COLO668 (cell line): ENCODE results near the gene TIGIT.
"Not testable (repeated sequence)": the region's sequence is repeated elsewhere in the genome, so short reads cannot be mapped to it uniquely, and the experiment has no call there.

Experiments used
- DNase-seq: peaks from one replicate; lab custom pipeline; 2025; ENCODE audit not compliant: unreplicated experiment; lab: John Stamatoyannopoulos, UW

The TIGIT gene

DNA sequence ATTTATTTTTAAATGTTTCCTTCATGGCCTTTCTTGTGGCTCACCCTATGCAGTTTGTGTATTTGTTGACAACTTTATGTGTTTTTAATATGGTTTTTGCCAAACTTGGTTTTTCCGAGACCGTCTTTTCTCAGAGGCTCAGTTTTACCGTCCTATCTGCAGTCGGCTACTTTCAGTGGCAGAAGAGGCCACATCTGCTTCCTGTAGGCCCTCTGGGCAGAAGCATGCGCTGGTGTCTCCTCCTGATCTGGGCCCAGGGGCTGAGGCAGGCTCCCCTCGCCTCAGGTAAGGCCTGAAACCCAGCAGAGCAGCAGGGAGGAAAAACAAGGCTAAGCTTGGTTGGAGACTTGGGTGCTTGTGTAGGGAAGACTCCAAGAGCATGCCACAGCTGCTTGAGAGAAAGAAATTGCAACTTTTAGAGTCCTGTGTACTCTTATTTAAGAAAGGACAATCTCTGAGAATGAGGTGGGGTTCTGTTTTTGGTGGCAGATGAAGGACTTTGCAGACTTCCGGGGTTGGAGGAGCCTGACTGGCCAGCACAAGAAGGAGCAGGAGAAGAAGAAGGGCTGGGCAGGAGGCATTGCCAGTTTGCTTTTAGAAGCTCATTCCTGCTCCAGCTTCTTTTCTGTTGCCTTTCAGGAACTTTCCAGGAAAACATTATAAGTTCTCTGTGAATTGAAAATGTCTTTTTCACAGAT lies at the start of gene TIGIT:
TIGIT (plus strand) TSS at position 191 of the 698 bp plus-strand sequence; CDS start at position 225, 34 bp downstream.
- no peak for DNase-seq

DNA sequence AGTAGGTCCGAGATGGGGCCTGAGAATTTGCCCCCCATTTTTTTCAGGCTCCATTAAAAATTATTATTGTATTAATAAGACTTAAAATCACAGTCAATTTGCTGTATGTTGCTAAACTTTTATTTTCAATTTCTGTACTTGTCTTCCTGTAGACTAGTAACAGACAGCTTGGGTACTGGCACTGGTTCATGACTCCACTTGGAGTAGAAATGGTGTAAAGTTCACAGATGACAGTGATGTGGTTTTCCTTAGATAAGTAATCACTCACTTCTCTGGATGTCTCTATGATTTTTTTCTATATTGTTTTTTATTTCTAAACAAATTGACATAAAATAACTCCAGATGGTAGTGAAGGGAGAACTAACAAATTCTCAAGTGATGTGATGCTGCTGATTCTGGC lies 40.9 kb upstream of the TIGIT start:
- DNase-seq: no peak

DNA sequence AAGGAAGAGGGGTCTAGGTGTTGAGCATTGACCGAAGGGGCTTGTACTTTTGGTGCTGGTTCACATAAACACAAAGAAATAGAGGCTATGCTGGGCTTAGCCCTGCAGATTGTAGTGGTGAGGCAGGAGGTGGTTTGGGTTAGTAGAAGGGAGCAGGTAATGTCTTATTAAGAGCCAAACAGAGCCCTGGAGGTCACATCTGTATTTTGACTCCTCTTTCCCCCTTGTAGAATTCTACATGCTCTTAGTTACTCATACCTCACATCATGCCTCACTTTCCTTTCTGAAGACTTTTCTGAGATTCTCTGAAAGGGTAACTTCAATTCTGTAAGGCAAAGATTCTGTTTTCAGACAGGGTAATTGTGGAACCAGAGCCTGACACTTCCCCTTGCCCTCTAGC lies 40.3 kb upstream of the TIGIT start:
- no peak for DNase-seq

DNA sequence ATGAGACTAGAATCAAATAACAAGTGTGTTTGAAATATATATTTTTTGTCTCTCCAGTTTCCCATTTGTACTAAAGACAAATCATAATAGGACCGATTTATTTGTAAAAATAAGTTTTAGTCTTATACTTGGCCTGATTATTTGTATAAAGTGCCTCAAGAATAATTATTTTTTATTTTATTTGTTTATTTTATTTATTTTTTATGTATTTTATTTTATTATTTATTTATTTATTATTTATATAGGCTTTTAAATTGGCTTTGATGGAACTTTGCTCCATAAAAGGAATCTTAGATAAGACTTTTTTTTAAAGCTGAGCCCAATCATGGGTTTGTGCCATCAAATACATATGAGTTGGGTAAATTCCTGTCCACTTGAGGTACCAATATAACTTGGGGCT lies 34.3 kb upstream of the TIGIT start:
- no peak for DNase-seq

DNA sequence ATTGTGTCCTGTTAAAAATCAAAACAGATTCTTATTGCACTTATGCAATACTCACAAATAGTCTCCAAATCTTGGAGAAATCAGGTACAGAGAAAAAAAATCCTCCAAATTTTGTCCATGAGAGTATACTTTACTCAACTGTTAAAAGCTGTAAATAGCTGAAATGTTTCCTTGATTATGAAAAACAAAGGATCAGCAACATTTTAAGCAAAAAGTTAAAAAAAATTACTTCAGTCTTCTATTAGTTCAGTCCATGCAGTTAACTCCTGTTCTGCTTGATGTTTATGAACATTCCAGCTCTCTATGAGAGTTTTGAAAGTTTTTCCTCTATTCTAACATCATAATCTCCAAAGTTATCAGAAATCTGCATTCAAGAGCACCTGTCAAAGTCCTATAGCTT lies 33.7 kb upstream of the TIGIT start:
- DNase-seq: no peak

DNA sequence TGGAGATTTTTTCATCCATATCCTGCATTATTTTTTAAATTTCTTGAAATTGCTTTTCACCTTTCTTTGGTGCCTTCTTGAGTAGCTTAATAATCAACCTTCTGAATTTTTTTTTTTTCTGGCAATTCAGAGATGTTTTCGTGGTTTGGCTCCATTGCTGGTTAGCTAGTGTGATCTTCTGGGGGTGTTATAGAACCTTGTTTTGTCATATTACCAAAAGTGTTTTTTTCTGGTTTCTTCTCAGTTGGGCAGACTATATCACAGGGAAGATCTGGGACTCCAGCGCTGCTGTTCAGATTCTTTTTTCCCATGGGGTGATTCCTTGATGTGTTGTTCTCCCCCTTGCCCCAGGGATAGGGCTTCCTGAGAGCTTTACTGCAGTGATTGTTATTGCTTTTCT lies 23.8 kb upstream of the TIGIT start:
- no peak for DNase-seq

DNA sequence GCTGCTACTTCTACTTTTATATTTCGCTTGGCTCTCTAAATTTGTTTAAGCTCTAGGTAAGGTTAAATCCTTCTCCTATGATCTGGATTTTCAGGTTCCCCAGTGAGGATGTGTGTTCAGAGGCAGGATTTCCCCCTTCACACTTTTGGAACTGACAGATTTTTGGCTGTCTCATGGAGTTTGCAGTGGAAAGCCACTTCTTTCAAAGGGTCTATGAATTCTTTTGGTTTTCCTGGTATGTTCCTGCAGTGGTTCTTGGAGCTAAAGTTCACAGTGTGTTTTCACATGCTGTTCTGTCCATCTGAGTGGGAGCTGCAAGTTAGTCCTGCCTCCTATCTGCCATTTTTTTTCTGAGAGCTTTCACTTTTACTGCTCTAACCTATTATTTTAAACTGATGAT lies 21.6 kb upstream of the TIGIT start:
- no peak for DNase-seq

DNA sequence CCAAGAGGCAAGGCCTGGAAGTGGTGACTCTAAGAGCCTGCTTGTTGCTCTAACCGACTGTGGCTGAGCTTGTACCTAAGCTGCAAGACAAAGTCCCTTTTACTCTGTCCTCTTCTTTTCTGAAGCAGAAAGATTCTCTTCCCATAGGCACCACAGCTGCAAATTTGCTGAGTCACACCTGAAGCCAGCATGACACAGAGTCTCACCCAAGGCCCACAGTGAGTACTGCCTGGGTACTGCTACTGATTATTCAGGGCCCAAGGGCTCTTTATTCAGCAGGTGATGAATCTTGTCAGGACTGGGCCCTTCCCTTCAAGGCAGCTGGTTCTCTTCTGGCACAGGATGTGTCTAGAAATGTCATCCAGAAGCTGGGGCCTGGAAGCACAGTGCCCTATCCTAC lies 18.9 kb upstream of the TIGIT start:
- no peak for DNase-seq

DNA sequence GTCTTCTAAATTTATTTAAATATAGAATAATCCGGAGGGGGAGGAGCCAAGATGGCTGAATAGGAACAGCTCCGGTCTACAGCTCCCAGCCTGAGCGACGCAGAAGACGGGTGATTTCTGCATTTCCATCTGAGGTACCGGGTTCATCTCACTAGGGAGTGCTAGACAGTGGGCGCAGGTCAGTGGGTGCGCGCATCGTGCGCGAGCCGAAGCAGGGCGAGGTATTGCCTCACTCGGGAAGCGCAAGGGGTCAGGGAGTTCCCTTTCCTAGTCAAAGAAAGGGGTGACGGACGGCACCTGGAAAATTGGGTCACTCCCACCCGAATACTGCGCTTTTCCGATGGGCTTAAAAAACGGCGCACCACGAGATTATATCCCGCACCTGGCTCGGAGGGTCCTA lies 17.0 kb upstream of the TIGIT start:
- not testable (repeated sequence) for DNase-seq

DNA sequence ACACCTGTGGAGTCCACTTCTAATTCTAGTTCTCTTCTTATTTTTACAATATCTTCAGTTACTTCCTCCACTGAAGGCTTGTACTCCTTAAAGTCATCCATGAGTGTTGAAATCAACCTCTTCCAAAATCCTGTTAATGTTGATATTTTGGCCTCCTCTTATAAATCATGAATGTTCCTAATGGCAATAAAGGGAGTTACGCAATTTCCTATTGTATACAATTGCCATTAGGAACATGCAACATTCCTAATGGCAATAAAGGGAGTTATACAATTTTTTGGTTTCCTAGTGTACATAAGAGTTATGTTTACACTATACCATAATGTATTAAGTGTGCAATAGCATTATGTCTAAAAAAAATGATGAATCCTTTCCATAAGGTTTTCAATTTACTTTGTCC lies 9.2 kb upstream of the TIGIT start:
- DNase-seq: no peak

DNA sequence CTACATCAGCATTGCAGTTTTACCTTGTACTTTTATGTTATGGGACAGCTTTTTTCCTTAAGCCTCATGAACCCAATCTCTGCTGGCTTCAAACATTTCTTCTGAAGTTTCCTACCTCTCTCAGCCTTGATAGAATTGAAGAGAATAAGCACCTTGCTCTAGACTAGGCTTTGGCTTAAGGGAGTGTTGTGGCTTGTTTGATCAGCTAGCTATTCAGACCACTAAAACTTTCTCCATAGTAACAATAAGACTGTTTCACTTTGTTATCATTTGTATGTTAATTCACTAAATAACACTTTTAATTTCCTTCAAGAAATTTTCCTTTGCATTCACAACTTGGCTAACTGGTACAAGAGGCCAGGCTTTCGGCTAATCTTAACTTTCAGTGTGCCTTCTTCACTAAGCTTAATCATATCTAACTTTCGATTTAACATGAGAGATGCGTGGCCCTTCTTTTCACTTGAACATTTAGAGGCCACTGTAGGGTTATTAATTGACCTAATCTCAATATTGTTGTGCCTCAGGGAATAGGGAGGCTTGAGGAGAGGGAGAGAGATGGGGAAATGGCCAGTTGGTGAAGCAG lies 8.1 kb upstream of the TIGIT start:
- DNase-seq: no peak

DNA sequence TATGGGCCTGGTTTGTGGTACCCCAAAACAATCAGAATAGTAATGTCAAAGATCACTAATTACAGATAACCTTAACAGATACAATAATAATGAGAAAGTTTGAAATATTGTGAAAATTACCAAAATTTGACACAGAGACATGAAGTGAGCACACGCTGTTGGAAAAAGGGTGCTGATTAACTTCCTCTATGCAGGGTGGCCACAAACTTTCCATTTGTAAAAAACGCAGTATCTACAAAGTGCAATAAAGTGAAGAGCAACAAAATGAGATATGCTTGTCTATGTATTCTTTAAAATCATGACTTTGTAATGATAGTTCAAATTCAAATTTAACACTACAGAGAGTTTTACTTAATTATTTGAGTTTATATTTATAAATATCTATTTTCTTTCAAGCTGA lies 7.6 kb upstream of the TIGIT start:
- no peak for DNase-seq

DNA sequence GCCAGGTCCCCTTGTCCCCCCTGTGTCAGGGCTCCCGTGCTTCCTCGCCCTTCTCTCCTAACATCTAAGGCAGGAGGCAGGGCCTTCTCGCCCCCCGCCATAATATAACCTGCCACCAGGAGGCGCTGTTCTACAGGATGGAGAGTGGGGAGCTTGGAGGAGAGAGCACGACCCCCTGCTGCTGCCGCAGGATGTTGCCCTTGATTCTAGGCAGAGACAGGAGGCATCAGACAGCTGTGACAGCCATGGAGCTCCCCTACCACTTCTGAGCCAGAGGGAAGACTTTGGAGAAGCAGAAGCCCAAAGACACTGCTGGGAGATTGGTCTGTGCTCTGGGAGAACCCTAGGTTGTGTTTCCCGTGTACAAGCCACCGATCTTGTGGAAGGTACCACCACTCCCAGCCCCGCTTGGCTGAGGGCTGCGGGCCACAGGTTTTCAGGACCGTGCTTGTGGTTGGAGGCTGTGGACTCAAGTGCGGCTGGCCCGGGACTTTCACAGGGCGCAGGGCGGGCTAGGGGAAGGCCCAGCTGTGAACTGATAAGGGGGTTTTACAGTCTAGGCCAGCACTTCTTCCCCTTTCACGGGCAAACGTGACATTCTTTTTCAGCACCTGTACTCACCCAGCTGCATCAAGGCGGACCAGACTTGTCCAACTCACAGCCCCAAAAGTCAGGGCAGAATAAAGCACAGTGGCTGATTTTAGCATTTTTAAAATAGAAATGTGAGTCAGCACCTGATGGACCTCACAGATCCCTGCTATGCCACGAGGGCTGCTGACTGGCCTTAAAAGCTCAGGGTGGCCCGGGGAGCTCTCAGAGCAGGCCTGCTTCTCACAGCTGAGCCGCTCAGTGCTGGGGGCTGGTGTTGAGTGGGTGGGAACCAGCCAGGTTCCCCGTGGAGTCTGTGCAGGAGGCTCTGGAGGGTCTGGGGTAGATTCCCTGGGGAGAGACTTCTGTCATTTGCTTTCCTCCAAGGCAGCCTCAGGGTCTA lies 2.6 kb upstream of the TIGIT start:
- DNase-seq: peak; percentile 64

DNA sequence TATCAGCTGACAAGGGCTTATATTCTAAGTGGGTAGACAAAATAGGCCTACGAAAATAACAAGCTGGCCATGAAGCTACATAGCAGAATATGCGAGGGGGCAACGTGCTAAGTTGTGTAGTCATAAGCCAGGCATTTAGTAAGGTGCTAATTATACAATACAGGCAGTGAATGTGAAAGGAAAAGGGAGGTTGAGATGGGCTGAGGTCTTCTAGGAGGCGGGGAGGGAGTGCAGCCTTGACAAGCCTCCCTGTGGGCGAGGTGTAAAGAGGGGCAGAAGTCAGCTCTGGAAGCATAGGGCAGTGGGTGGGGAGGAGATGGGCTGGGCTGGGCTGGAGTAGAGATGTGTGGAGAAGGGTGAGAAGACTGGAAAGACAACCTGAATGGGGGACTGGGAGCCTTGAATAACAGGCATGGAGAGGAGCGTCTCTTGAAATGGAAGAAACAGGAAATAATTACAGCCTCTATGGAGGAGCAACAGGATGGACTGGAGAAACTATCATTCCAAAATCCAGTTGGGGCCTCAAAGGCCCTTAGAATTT lies 1.2 kb downstream of the TIGIT start:
- DNase-seq: no peak

DNA sequence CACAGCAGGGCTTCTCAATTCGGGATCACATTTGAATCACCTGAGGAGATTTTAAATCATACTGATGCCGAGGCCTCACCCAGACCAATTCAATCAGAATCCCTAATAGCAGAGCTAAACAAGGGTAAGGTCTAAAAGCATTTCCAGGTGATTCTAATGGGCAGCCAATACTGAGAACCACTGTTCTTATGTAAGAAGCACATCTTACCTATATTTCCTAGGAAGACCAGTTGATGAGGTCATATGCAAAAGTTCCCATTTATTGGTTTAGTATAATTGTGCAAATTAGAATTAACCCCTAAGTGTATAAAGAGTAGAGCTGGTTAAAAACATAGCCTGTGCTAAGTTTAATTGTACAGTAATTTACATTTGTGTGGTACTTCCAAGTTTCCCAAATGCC lies 2.1 kb downstream of the TIGIT start:
- no peak for DNase-seq

DNA sequence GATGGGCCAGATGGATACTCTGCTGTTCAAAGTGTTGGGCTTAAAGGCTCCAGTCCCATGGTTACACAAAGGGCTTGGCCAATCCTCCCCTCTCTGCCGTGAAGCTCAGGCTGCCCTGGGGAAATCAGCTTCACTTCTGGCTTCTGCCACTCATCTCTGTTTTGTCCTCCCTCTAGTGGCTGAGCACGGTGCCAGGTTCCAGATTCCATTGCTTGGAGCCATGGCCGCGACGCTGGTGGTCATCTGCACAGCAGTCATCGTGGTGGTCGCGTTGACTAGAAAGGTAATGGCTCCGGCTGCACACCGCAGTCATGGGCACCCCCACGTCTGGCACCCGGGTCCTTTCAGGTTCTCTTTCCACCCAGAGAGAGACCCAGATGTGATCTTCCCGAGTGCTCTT lies 5.6 kb downstream of the TIGIT start:
- no peak for DNase-seq

DNA sequence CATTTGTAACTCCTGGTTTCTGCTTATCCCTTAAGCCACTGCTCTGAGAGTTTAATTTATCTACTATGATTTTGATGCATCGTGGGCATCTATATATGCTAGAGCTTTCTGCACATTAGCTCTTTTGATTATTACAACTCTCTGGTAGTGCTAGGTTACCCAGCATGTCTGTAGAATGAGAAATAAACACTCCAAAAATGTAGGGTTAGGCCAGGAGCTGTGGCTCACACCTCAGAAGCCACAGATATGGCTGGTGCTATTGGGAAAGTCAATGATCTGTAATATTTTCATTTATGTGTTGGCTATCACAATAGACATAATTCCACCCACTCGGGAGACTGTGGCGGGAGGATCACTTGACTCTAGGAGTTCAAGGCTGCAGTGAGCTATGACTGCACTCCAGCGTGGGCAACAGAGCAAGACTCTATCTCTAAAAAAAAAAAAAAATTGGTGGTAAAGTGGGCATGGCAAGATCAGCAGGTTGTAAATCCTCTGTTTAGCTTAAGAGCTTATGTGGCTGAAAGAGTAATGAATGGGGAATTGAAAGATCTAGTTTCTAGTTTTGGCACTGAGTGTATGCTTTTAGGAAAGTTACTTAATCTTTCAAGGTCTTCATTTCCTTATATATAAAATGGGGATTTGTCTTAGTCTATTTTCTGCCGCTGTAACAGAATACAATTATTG lies 6.3 kb downstream of the TIGIT start:
- DNase-seq: no peak

DNA sequence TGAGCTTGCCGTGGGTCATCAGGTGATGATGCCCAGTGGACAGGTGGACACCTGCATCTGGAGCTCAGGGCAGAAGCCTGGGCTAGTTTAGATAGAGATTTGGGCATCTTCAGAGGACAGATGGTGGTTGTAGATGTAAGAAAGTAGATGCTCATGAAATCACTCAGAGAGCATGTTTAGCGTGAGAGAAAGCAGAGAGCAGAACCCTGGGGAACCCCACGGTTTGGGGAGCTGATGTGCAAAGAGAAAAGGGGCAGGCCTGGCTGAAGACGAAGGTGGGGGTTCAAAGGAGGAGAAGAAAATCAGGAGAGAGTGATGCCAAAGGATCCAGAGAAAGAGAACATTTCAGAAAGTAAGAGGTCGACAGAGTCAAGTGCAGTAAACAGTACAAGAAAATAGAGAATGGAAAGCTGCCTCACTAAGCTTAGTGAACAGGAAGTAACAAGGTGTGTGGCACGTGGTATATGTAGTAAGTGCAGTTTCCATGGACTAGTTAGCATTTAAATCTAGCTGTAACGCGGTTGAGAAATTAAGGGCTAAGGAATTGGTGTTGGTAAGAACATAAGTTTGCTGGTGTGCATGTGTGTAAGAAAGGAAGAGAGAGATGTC lies 13.5 kb downstream of the TIGIT start:
- no peak for DNase-seq

DNA sequence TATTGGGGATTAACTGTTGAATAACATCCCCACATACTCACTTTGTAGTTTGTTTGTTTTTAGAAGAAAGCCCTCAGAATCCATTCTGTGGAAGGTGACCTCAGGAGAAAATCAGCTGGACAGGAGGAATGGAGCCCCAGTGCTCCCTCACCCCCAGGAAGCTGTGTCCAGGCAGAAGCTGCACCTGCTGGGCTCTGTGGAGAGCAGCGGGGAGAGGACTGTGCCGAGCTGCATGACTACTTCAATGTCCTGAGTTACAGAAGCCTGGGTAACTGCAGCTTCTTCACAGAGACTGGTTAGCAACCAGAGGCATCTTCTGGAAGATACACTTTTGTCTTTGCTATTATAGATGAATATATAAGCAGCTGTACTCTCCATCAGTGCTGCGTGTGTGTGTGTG lies 14.0 kb downstream of the TIGIT start:
- no peak for DNase-seq

DNA sequence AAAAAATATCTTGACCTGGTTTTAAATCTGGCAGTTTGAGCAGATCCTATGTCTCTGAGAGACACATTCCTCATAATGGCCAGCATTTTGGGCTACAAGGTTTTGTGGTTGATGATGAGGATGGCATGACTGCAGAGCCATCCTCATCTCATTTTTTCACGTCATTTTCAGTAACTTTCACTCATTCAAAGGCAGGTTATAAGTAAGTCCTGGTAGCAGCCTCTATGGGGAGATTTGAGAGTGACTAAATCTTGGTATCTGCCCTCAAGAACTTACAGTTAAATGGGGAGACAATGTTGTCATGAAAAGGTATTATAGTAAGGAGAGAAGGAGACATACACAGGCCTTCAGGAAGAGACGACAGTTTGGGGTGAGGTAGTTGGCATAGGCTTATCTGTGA lies 14.5 kb downstream of the TIGIT start:
- DNase-seq: no peak

DNA sequence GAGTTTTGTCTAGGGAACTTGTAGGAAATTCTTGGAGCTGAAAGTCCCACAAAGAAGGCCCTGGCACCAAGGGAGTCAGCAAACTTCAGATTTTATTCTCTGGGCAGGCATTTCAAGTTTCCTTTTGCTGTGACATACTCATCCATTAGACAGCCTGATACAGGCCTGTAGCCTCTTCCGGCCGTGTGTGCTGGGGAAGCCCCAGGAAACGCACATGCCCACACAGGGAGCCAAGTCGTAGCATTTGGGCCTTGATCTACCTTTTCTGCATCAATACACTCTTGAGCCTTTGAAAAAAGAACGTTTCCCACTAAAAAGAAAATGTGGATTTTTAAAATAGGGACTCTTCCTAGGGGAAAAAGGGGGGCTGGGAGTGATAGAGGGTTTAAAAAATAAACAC lies 15.0 kb downstream of the TIGIT start:
- no peak for DNase-seq
